HepG2 (cell line): ENCODE results near the gene SMURF1. TPM values are rescaled to one million over a fixed set of nuclear protein-coding genes. Genes with fewer than 3 reads are reported as not detected.

ENCODE experiments used
- ATAC-seq: fragments of 200-7000 bp; cut with Tn5 transposase; 3 replicates; pipeline ENCODE4 v1.9.1; 2020; ENCODE audit warnings: mild to moderate bottlenecking, moderate library complexity
- BruUV-seq: library from RNA; stranded (reverse); fragments of 400-500 nt; replicated peaks from 2 replicates; lab custom pipeline; 2021; lab: Mats Ljungman, UMichigan
- CTCF ChIA-PET: fragments of 300-600 bp; formaldehyde crosslinking; extraction: SDS; loops from one replicate; lab custom pipeline; 2021; ENCODE audit warnings: low total read pairs, inconsistent platforms, low intra/inter-chr PET ratio; lab: Yijun Ruan, JAX
- POLR2A ChIA-PET: fragments of 350-600 bp; sonication (Branson Sonifier 250); formaldehyde crosslinking; loops from one replicate; lab custom pipeline; 2020; ENCODE audit warnings: antibody characterized with exemption, inconsistent platforms; lab: Yijun Ruan, JAX
- DNase-seq: peaks from one replicate; pipeline ENCODE4 v3.0.0-alpha.2; 2015; ENCODE audit warnings: low spot score
- FAIRE-seq: peaks from 3 replicates; lab custom pipeline; 2011; peaks lifted over from hg19 to GRCh38; lab: Jason Lieb, UNC
- H2AFZ ChIP-seq: one replicate; pipeline ENCODE4 v1.6.1; 2011; ENCODE audit warnings: low read length, inconsistent platforms
- H3K27ac ChIP-seq: fragments of 300-600 bp; 3 replicates; pipeline ENCODE4 v1.8.0; 2011; ENCODE audit warnings: mixed run types, mild to moderate bottlenecking, mixed read lengths, low read length, inconsistent platforms; ENCODE audit not compliant: insufficient read depth; ENCODE audit errors: extremely low read length
- H3K27me3 ChIP-seq, 2 experiments: fragments of 200-600 bp in 1 of 2; 2 replicates in 1 of 2; 3 replicates in 1 of 2; pipeline versions ENCODE4 v1.6.0 to v1.8.0; 2011; ENCODE audit warnings: low read length in 2 of 2, mild to moderate bottlenecking in 2 of 2, moderate library complexity in 2 of 2, inconsistent platforms in 1 of 2; ENCODE audit not compliant: insufficient read depth in 2 of 2, control insufficient read depth in 1 of 2
- H3K36me3 ChIP-seq, 2 experiments: fragments of 200-600 bp in 1 of 2; replicated peaks in 1 of 2; 2 replicates in 1 of 2; 3 replicates in 1 of 2; pipeline versions ENCODE4 v1.5.1 to v1.8.0; 2011; ENCODE audit warnings: low read length in 2 of 2, inconsistent platforms in 1 of 2; ENCODE audit not compliant: insufficient read depth in 2 of 2, control insufficient read depth in 1 of 2
- H3K4me1 ChIP-seq: 2 replicates; pipeline ENCODE4 v1.5.1; 2012; ENCODE audit warnings: low read length, inconsistent platforms; ENCODE audit not compliant: insufficient read depth
- H3K4me2 ChIP-seq: 2 replicates; pipeline ENCODE4 v1.6.0; 2011; ENCODE audit warnings: low read depth, low read length, inconsistent platforms
- H3K4me3 ChIP-seq, 3 experiments: fragments of 200-600 bp in 1 of 3; sonication (generic), shearing (Covaris generic) in 1 of 3; replicated peaks in 1 of 3; 2 replicates each; pipeline ENCODE4 v1.5.1; 2011 to 2016; ENCODE audit warnings: low read length in 3 of 3, inconsistent platforms in 2 of 3, low read depth in 2 of 3, mild to moderate bottlenecking in 2 of 3, control low read depth in 1 of 3, mixed read lengths in 1 of 3; ENCODE audit not compliant: insufficient read depth in 1 of 3
- H3K79me2 ChIP-seq: one replicate; pipeline ENCODE4 v1.6.1; 2011; ENCODE audit warnings: low read length, inconsistent platforms; ENCODE audit not compliant: insufficient read depth
- H3K9ac ChIP-seq: 2 replicates; pipeline ENCODE4 v1.6.0; 2011; ENCODE audit warnings: mild to moderate bottlenecking, low read depth, low read length, inconsistent platforms; ENCODE audit not compliant: insufficient read depth
- H3K9me3 ChIP-seq: 2 replicates; pipeline ENCODE4 v1.5.1; 2012; ENCODE audit warnings: mild to moderate bottlenecking, low read length
- H4K20me1 ChIP-seq: 2 replicates; pipeline ENCODE4 v1.6.0; 2011; ENCODE audit warnings: inconsistent platforms, mild to moderate bottlenecking, low read length, moderate library complexity; ENCODE audit not compliant: insufficient read depth
- KDM1A ChIP-seq: IDR thresholded peaks from 2 replicates; pipeline ENCODE4 v1.6.1; 2016; ENCODE audit warnings: missing compliant biosample characterization
- PHF20 ChIP-seq: sonication (generic); formaldehyde crosslinking; IDR thresholded peaks from 2 replicates; pipeline ENCODE4 v1.5.0; 2020; ENCODE audit warnings: mild to moderate bottlenecking, missing genetic modification reagents
- RCOR2 ChIP-seq: IDR thresholded peaks from 2 replicates; pipeline ENCODE4 v1.6.1; 2016; ENCODE audit warnings: missing biosample characterization, missing genetic modification reagents
- TEAD2 ChIP-seq: sonication (generic); formaldehyde crosslinking; IDR thresholded peaks from 2 replicates; pipeline ENCODE4 v1.9.0; 2021; ENCODE audit warnings: missing genetic modification reagents
- ZNF343 ChIP-seq: sonication (generic); formaldehyde crosslinking; IDR thresholded peaks from 2 replicates; pipeline ENCODE4 v1.4.0; 2020; ENCODE audit warnings: mild to moderate bottlenecking, missing genetic modification reagents
- ZNF468 ChIP-seq: sonication (generic); formaldehyde crosslinking; IDR thresholded peaks from 2 replicates; pipeline ENCODE4 v1.8.0; 2022; ENCODE audit warnings: mild to moderate bottlenecking, moderate library complexity, missing genetic modification reagents
- ZNF496 ChIP-seq: sonication (generic); formaldehyde crosslinking; IDR thresholded peaks from 2 replicates; pipeline ENCODE4 v1.8.1; 2023; ENCODE audit warnings: mild to moderate bottlenecking, moderate library complexity, missing genetic modification reagents; ENCODE audit not compliant: insufficient replicate concordance
- WGBS: methylation state at CpG from one replicate; pipeline ENCODE4 v1.1.6; 2017; ENCODE audit warnings: low lambda C conversion rate; 5-methylcytosine and 5-hydroxymethylcytosine counted together
- in situ Hi-C: cut with HindIII; loops from 2 replicates; pipeline ENCODE4 v1.10.0; 2017; ENCODE audit warnings: low pct_unique_long_range_greater_than_20kb; ENCODE audit not compliant: extremely low pct_ligation_motif_present
- intact Hi-C: fragments of 100-400 bp; cut with micrococcal nuclease; formaldehyde crosslinking; loops from one replicate; pipeline ENCODE4 v1.10.0; 2022; ENCODE audit not compliant: unreplicated experiment
- polyA plus RNA-seq, 8 experiments: library from polyadenylated mRNA; depleted of rRNA in 3 of 8; stranded (reverse) in 7 of 8; unstranded in 1 of 8; fragments of >200 nt; fragmentation: Illumina TruSeq in 4 of 8; extraction: Trizol in 4 of 8; gene quantifications; 2 replicates each; pipeline versions ENCODE4 v1.2.1 to v1.2.3, GENCODE V29; 2011 to 2016; ENCODE audit warnings: low read depth in 4 of 8, missing spikeins in 1 of 8, mixed read lengths in 1 of 8; ENCODE audit not compliant: insufficient read depth in 1 of 8
- total RNA-seq, 5 experiments: library from RNA; depleted of rRNA; stranded (reverse); fragments of >200 nt; fragmentation: Illumina TruSeq; extraction: Trizol; gene quantifications; 2 replicates each; pipeline ENCODE4 v1.2.3, GENCODE V29; 2016; ENCODE audit warnings: low read depth in 1 of 5
- TF ChIP-seq, protein P1 (sequence below): sonication (generic); formaldehyde crosslinking; IDR thresholded peaks from 2 replicates; pipeline ENCODE4 v1.5.0; 2020; ENCODE audit warnings: mild to moderate bottlenecking, missing genetic modification reagents

SMURF1 gene
- total and polyA plus RNA-seq, 2 of the 13 experiments (the other 11 are each of a cell fraction or from before 2014, with no cell fraction given): 8.3 to 11.1 TPM

DNA sequence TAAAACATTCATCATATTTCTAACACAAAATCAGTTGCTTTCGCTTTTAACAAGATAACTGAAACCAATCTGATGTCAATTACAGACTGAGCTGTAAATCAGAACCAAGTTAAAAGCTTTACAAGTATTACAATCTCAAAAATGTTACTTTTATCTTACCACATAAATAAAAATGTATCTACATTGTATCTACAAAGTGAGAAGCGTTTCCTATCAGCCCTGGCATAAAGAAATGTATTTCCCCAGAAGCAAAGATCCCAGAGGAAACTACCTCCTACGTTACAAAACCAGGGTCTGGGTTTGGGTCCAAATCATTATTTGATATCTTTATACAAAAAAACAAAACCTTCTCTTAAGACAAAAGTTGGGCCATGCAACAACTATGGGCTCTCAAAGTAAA is 2.6 kb downstream of the SMURF1 start:
- H3K27ac ChIP-seq: peak overlapping the region; percentile 78
- intact Hi-C loops (loop anchor here (5.0 kb wide), 4 partner anchors 44 to 171 kb away; no protein-coding TSS in a partner anchor), in situ Hi-C loops (loop anchor here (5.0 kb wide), 2 partner anchors 44 to 99 kb away; no protein-coding TSS in a partner anchor)
- H3K4me1 ChIP-seq: peaks cover 55% of the 10 kb centered on the region
- WGBS: 57% methylated on average over 3 of the region's 3 CpGs
- peaks cover 3% of the 10 kb centered on the region; the same call in 1 of the 2 replicates for H4K20me1 ChIP-seq
- FAIRE-seq (no peak), DNase-seq (no peak), ATAC-seq (no peak)
- H3K27me3 ChIP-seq: no peaks in the 10 kb centered on the region; a peak in 1 of 5 replicates
- H2AFZ ChIP-seq: no peak overlapping the region
- H3K79me2 ChIP-seq: peaks cover 52% of the 10 kb centered on the region
- H3K9ac ChIP-seq: peak overlapping the region; percentile 68
- no TSS peak for BruUV-seq
- ChIA-PET CTCF (no interaction called here), POLR2A (interaction anchor here (2.1 kb wide), 1 partner anchor 43 kb away, joined by 18 read pairs; no protein-coding TSS in a partner anchor)
- H3K4me2 ChIP-seq: peak overlapping the region; percentile 83
- peak overlapping the region; percentile 81 to 97 (median 89); a peak in 5 of 6 replicates for H3K4me3 ChIP-seq
- TF ChIP-seq ZNF496 (CRISPR knock-in tag) (no peak), ZNF468 (CRISPR knock-in tag) (no peak), RCOR2 (CRISPR knock-in tag) (no peak), KDM1A (CRISPR knock-in tag) (no peak), ZNF343 (CRISPR knock-in tag) (no peak), TEAD2 (CRISPR knock-in tag) (no peak), PHF20 (CRISPR knock-in tag) (no peak)
- TF ChIP-seq, protein P1, sequence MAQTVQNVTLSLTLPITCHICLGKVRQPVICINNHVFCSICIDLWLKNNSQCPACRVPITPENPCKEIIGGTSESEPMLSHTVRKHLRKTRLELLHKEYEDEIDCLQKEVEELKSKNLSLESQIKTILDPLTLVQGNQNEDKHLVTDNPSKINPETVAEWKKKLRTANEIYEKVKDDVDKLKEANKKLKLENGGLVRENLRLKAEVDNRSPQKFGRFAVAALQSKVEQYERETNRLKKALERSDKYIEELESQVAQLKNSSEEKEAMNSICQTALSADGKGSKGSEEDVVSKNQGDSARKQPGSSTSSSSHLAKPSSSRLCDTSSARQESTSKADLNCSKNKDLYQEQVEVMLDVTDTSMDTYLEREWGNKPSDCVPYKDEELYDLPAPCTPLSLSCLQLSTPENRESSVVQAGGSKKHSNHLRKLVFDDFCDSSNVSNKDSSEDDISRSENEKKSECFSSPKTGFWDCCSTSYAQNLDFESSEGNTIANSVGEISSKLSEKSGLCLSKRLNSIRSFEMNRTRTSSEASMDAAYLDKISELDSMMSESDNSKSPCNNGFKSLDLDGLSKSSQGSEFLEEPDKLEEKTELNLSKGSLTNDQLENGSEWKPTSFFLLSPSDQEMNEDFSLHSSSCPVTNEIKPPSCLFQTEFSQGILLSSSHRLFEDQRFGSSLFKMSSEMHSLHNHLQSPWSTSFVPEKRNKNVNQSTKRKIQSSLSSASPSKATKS (CRISPR knock-in tag): no peak
- no peaks in the 10 kb centered on the region for H3K9me3 ChIP-seq
- no peaks in the 10 kb centered on the region for H3K36me3 ChIP-seq
